GM18519 (cell line): ENCODE measurements around the gene CRYZL1.

Experiments used
- ATAC-seq: cut with Tn5 transposase; IDR thresholded peaks from one replicate; pipeline ENCODE4 v1.9.1; 2021; ENCODE audit warnings: mild to moderate bottlenecking, moderate library complexity; ENCODE audit not compliant: unreplicated experiment, low FRiP score

Gene CRYZL1

GRCh38 chr21:33567914-33568313 lies 73.6 kb downstream of the CRYZL1 start:
- ATAC-seq = no peak

GRCh38 chr21:33566514-33566913 lies 75.0 kb downstream of the CRYZL1 start:
- ATAC-seq = no peak

GRCh38 chr21:33562389-33562788 lies 79.2 kb downstream of the CRYZL1 start:
- ATAC-seq = no peak

GRCh38 chr21:33561373-33561772 lies 80.2 kb downstream of the CRYZL1 start:
- ATAC-seq = no peak

- ATAC-seq = no peak
Observed at GRCh38 chr21:33560965-33561364, 80.6 kb downstream of the CRYZL1 start.

- no peak for ATAC-seq
Observed at GRCh38 chr21:33559813-33560212, 81.7 kb downstream of the CRYZL1 start.

GRCh38 chr21:33558777-33559421 lies 82.6 kb downstream of the CRYZL1 start:
- no peak for ATAC-seq

- ATAC-seq = no peak
Observed at GRCh38 chr21:33557447-33557846, 84.1 kb downstream of the CRYZL1 start.

GRCh38 chr21:33554982-33555344 lies 86.6 kb downstream of the CRYZL1 start:
- ATAC-seq = no peak

- no peak for ATAC-seq
Observed at GRCh38 chr21:33554236-33554981, 87.1 kb downstream of the CRYZL1 start.

- no peak for ATAC-seq
Observed at GRCh38 chr21:33552999-33553598, 88.4 kb downstream of the CRYZL1 start.

- ATAC-seq = no peak
Observed at GRCh38 chr21:33552093-33552998, 89.2 kb downstream of the CRYZL1 start.

GRCh38 chr21:33551664-33552063 lies 89.9 kb downstream of the CRYZL1 start:
- no peak for ATAC-seq

- ATAC-seq = no peak
Observed at GRCh38 chr21:33550772-33551660, 90.5 kb downstream of the CRYZL1 start.

- no peak for ATAC-seq
Observed at GRCh38 chr21:33549848-33550771, 91.4 kb downstream of the CRYZL1 start.

GRCh38 chr21:33546086-33546485 lies 95.5 kb downstream of the CRYZL1 start:
- ATAC-seq = no peak

GRCh38 chr21:33544451-33545195 lies 96.9 kb downstream of the CRYZL1 start:
- ATAC-seq = no peak

- no peak for ATAC-seq
Observed at GRCh38 chr21:33543505-33544129, 97.9 kb downstream of the CRYZL1 start.
